HG03103 (cell line): Measurements from ENCODE around the gene TAF11.
"Not testable (repeated sequence)": the region's sequence is repeated elsewhere in the genome, so short reads cannot be mapped to it uniquely, and the experiment has no call there.

Source experiments
- ATAC-seq: cut with Tn5 transposase; IDR thresholded peaks from one replicate; pipeline ENCODE4 v1.9.1; 2021; ENCODE audit warnings: low read depth; ENCODE audit not compliant: unreplicated experiment

Gene TAF11

DNA sequence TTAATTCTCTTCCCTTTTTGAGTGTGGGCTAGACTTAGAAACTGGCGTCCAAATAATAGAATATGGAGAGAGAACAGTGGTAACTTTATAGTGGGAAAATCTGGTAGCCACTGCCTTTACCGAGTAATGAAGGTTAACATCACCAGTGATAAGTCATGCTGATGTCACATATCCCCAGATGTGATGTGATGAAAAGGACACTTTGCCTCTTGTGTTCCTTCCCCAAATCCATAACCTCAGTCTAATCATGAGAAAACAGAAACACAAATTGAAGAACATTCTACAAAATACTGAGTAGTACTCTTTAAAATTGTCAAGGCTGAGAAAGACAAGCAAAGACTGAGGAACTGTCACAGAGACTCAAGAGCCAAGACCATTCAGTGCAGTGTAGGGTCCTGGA is 19.0 kb upstream of the TAF11 start:
- no peak for ATAC-seq

DNA sequence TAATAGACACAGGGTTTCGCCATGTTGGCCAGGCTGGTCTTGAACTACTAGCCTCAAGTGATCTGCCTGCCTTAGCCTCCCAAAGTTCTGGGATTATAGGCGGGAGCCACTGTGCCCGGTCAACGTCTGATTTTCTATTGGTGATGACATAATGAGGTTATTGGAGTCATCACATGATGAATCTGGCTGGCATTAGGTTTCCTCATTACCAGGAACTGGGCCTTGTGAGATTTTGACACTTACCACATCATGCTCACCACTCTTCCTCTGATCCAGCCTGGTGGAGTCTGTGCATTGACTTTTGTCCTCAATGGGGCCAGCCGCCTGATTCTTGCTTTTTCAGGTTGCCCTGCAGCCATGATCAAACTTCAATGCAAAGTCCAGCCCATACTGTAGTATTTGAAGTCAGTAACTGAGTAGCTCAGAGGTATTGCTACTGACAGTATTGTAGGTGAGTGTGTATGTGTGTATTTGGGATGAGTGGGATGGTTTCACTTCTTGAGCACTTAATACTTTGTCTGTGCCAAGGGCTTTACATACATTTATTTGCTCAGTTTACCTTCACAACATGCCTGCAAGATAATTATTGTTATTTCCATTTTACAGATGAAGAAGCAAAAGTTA is 17.3 kb upstream of the TAF11 start:
- no peak for ATAC-seq

DNA sequence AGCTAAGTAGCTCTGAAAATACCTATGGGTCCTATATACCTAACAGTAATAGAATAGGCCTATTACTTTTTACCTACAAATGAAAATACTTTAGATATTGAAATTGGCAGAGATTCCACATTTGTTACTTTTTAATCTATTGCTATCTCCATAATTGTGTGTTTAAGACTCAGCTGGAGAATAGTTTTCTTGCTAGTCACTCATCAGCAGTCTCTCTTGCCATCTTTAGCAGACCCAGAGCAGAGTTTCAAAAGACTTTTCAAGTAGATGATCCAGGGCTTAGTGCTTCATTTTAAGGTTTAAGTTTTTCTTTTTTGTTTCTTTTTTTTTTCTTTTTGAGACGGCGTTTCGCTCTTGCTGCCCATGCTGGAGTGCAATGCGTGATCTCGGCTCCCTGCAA is 14.1 kb upstream of the TAF11 start:
- no peak for ATAC-seq

DNA sequence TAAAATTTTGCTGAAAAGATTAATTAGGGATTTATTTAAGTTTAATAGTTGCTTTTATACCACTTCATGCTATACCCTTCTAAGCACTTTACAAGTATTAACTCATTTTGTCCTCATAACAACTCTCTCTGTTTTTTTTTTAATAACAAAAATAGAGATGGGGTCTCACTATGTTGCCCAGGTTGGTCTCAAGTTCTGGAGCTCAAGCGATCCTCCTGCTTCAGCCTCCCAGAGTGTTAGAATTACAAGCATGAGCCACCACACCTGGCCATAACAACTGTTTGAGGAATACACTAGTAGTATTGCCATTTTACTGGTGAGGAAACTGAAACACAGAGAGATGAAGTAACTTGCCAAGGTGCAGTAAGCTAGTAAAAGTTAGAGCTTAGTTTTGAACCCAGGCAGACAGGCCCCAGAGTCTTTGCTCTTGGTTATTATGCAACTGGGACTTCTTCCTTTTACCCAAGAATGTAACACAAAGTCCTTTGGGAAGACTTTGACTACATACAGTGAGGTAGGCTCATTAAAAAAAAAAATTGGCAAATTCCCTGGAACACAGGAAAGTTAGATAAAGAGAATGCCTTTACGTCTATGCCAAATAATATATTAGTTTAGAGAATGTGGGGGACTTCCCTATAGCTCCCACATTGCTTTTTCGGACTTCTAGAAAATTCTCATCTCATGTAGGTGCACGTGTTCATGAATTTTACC is 12.6 kb upstream of the TAF11 start:
- ATAC-seq = no peak

DNA sequence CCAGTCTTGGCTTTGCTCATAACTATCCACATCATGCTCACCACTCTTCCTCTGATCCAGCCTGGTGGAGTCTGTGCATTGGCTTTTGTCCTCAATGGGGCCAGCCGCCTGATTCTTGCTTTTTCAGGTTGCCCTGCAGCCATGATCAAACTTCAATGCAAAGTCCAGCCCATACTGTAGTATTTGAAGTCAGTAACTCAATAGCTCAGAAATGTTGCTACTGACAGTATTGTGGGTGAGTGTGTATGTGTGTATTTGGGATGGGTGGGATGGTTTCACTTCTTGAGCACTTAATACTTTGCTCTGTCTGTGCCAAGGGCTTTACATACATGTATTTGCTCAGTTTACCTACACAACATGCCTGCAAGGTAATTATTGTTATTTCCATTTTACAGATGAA is 11.9 kb upstream of the TAF11 start:
- not testable (repeated sequence) for ATAC-seq

DNA sequence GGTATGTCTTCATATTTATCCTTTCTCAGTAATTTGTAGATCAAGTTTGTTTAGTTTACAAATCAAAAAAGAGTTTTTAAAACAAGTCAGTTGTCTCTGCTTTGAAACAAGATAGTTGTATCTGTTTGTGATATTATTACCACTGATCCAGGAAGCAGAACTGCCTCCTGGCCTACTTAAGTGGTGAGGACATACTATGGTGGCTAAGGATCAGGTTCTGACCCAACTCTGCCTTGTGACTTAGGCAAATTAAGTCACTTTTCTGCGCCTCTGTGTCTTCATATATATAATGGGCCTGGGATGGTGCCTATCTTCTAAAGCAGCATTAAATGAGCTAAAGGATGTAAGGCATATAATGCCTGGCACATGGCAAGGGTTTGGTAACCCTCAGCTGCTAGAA is 9.9 kb upstream of the TAF11 start:
- ATAC-seq = no peak

DNA sequence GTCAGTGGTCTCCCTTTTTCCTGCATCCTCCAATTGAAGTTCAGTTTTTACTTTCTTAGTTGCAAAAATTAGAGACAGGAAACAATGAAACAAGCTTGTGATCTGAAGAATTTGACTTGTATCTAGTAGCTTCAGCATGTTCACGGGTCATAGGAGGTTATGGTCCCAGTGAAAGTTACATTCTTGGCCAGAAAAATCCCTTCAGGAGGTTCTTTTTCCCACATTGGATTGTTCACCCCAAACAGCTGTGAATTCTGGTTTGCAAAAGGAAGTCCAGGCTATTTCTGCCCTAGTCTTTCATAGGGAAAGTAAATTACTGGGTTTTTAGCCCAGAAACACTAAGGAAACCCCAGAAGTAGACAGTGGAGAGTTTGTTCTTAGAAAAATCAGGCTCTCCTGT is 9.3 kb upstream of the TAF11 start:
- ATAC-seq = no peak

DNA sequence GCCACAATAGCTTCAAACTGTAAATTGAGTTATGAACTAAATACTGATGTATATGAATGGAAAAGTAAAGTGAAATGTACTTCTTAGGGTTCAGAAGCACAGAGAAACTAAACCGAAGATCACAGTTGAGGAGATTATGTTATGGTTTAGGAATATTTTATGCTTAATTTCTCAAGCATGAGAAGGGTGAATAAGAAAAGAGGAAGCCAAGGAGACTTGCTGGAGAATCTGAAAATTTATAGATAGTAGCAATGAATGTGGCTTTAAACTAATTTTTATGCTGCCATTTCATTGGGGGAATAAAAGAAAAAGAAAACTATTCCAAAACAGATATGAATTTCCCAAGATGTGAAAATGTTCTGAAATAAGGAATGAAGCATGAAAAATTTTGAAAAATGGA is 6.9 kb upstream of the TAF11 start:
- ATAC-seq = no peak

DNA sequence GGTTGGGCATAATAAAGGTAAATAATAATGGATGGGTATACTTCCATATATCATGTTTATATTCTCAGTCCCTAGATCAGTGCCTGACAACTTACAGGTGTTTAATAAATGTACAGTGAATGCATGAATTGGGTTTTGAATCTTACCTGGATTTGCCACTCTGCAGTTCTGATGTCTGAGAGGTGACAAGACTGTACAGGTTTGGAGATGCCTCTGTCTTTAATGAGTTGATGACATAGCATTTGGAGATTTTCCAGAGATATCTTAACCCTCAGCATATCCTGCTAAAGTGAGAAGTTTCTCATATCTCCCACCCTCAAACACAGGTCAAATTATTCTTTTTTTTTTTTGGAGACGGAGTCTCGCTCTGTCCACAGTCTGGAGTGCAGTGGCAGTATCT is 3.5 kb upstream of the TAF11 start:
- no peak for ATAC-seq

DNA sequence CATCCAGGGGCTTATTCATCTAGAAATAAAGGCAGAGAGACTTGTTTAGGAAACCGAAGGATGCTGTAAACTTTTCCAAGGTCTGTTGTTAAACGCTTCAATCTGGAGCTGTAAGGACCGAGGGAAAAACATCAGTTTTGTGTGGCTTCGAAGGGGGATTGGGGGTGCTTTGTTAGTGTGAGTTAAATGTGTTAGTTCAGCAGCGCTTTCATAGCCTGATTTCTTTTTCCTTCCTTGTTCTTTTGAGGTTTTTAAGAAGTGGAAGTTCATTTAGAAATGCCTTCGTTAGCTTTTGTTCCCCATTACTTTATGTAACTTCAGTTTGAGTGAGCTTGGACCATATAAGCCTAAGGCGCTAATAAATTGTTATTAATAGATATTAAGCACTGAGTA is 2.7 kb upstream of the TAF11 start:
- no peak for ATAC-seq

DNA sequence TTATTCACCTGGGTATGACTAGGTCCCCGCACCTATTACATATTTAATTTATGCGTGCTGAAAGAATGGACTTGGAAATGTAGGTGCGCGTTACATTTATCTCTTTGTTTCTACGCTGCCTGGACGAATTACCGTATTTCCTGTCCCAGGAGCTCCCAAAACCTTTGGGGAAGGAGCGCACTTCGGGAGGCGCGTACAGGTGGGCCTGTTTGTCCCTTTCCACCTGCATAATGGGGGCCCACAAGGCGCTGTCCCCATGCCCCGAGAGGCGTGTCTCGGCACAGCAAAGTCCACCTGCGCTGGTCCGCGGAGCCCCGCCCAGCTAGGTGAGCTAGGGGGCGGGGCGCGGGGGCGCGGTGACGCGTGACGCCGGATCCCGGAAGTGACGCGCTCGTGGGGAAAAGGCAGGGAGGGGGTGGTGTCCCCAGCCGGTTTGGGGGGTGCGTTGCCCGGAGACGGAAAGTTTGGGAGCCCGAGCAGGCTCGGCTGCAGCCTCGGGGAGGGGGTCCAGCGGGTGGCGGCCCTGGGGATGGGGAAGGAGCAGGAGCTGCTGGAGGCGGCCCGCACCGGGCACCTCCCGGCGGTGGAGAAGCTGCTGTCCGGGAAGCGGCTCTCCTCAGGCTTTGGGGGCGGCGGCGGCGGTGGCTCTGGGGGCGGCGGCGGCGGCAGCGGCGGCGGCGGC is 1.2 kb upstream of the TAF11 start, which contains the start of gene ANKS1A:
Gene ANKS1A (plus strand): TSS at position 382 of the 682 bp plus-strand sequence. CDS start 148 bp downstream, at position 530.
- ATAC-seq = no peak

DNA sequence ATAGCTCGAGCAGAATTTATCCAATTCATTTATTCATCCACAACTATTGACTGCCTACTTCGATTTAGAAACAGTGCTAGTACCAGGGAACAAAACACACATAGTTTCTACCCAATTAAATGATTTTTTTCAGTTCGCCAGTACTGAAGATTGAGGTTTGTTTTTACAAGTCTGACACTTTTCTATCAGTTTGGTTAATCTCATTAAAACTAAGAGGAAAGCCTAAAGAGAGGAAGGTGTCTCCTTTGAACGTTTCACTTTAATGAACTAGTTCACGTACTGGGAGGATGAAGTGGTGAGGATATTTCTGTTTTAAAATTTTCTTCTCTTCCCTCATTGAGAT is 643 bp upstream of the TAF11 start:
- ATAC-seq = no peak

DNA sequence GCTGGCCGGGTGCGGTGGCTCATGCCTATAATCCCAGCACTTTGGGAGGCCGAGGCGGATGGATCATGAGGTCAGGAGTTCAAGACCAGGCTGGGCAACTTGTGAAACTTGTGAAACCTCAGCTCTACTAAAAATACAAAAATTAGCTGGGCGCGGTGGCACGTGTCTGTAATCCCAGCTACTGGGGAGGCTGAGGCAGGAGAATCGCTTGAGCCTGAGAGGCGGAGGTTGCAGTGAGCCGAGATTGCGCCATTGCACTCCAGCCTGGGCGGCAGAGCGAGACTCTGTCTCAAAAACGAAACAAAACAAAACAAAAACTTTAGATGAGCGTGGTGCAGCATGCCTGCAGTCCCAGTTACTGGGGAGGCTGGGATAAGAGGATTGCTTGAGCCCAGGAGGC is 2.0 kb downstream of the TAF11 start:
- not testable (repeated sequence) for ATAC-seq

DNA sequence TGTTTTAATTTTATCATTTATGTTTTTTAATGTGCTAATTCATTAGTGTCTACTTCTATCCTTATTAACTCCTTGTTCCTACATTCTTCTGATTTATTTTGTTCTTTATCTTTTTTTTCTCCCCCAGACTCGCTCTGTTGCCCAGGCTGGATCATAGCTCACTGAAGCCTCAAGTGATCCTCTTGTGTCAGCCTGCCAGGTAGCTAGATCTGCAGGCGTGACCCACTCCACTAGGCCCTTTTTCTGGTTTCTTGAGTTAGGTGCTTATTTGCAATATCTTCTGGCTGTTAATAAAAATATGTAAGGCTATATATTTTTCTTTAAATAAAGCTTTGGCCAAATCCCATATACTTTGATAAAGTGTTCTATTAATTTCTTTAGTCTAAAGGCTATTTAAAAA is 2.8 kb downstream of the TAF11 start:
- ATAC-seq = no peak

DNA sequence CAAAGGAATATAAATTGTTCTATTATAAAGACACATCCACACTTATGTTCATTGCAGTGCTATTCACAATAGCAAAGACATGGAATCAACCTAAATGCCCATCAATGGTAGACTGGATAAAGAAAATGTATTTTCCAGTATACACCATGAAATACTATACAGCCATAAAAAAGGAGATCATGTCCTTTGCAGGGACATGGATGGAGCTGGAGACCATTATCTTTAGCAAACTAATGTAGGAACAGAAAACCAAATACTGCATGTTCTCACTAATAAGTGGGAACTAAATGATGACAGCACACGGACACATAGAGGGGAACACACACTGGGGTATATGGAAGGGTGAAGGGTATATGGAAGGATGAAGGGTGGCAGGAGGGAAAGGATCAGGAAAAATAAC is 3.8 kb downstream of the TAF11 start:
- ATAC-seq = not testable (repeated sequence)

DNA sequence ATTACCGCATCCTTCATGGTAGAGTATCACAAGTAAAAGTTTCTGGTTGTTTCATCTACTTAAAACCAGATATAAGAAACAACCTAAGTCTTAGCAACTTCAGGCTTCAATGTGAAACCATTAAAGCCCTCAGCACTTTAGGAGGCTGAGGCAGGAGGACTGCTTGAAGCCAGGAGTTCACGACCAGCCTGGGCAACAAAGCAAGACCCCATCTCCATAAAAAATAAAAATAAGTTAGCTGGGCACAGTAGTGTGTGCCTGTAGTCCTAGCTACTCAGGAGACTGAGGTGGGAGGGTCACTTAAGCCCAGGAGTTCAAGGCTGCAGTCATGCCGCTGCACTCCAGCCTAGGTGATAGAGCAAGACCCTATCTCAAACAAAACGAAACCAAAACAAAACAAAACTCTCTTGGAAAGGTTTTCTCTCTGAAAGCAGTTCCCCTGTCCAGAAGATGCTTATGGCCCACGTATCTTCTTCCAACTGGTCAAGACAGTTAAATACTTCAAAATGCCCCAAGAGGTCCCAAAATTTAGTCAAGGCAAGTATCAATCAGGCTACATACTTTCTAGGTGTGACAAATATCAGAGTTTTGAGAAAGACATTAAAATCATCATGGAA is 9.9 kb downstream of the TAF11 start:
- ATAC-seq = no peak

DNA sequence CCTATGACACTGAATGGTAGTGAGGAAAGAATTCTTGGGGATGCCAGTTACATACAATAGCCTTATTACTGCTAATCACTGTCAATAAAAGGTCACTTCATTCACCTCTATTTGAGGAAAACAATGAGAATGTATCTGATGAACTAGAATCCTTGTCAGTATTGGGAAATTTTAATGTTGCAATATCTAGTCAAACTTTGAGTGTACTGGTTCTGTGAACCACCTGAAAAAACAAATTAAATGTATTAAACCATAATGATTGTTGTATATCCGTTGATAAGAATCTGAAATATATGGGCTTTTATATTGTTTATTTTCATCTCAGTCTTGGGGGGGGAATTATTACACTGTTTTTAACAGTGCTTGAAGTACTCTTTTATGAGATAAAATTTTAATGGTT is 10.6 kb downstream of the TAF11 start:
- ATAC-seq = no peak

DNA sequence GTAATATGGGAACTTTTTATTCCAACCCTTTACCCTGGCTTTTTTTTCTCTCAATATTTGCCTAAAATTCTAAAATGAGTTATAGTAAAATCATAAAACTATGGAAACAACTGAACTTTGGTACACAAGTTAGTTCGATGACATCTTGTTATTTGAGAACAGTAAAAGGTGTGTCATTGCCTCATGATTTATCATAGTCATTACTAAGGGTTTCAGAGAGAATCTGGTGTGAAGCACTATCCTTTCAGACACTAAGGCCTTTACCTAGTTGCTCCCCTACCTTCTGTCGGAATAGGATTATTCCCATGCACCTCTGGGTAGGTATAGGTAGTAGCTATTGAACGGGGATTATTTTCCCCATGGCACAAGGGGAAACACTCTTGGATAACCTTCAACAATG is 11.4 kb downstream of the TAF11 start:
- no peak for ATAC-seq

DNA sequence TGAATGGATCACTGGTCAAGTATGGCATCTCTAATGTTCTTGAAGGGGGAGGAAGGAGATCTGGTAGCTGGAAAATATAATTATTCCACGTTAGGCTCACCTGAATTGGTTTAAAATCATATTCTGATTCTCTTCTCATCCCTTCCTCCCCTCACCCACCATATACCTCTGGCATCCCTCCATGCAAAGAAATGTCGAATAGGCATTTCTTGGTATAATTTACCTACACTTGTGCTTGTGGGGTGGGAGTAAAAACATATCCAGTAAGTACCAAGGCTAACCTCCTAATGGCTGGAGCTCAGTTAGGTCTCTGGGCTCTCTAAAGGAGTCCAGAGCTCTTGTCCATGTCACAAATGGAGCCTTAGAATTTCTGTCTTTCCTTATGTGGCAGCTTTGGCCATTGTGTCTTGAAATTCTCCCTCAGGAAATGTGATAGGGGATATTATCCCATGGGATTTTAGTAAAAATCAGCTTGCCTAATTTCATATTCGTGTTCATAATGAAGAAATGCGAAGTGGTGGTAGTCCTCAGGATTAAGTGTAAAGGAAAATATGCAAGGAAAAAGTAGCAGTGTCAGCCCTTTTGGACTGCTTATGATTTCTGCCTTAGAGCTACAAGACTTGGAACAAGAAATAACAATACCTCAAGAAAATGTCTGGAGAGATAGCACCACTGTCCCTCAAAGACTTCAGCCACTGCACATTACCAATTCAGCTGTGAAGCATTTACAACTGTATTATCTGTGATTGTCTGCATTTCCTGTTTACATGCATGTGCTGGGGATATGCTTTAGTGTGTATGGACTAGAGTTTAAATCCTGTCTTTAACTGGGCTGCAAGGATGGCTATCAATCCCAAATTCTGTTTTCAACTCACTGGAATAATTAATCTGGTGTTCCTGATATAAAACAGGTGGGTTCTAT is 12.3 kb downstream of the TAF11 start:
- ATAC-seq = no peak

DNA sequence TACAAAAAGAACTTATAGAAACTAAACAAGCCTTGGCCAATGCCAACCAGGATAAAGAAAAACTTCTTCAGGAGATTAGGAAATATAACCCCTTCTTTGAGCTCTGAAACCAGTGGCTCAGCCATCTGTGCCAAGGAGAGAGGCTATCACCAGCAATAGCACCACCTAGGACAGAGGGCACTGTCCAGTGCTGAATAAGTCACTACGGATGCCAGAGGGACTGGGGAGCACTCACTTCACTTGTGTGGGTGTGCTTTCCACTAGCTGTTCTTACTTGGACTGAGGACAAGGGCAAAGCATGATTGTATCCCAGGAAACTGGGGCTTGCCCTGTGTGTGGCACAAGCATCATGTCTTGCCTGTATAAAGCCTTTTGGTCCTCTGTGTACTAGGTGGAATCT is 15.5 kb downstream of the TAF11 start:
- no peak for ATAC-seq

DNA sequence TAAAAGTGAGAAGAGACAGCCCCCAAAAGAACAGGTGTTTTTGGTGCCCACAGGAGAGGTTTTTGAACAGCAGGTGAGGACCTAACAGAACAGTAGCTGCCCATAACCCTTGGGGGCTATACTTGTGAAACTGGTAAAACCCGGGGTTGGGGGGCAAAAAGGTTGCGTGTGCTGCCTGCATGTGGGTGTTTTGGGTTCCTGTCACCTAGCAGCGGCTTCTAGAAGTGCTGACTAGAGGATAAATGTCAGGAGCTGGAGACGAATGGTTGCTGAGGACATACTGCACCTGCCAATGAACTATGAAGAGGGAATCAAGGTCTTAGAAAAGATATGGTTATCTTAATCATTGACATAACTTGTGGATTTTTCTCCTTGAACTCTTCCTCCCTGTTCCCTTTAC is 16.0 kb downstream of the TAF11 start:
- no peak for ATAC-seq
